ENCODE results near the gene PEPD.

PEPD gene

GRCh38 chr19:33363476-33363875, 158.1 kb downstream of the PEPD start:
- TF ChIP-seq FOXP2 (optimal IDR thresholded peaks at IDR 0.05; ENCODE audit: borderline replicate concordance, extremely low read depth, extremely low read length, insufficient read depth) (no peak), TAF1 (IDR thresholded peaks at IDR 0.05; ENCODE audit: borderline replicate concordance, insufficient read depth, low read length) (no peak), POLR2AphosphoS5 (IDR thresholded peaks at IDR 0.05; ENCODE audit: low read depth, low read length) (no peak), SIN3A (IDR thresholded peaks at IDR 0.05; ENCODE audit: borderline replicate concordance, insufficient read depth, low read length) (no peak)
- TF ChIP-seq, protein P1, sequence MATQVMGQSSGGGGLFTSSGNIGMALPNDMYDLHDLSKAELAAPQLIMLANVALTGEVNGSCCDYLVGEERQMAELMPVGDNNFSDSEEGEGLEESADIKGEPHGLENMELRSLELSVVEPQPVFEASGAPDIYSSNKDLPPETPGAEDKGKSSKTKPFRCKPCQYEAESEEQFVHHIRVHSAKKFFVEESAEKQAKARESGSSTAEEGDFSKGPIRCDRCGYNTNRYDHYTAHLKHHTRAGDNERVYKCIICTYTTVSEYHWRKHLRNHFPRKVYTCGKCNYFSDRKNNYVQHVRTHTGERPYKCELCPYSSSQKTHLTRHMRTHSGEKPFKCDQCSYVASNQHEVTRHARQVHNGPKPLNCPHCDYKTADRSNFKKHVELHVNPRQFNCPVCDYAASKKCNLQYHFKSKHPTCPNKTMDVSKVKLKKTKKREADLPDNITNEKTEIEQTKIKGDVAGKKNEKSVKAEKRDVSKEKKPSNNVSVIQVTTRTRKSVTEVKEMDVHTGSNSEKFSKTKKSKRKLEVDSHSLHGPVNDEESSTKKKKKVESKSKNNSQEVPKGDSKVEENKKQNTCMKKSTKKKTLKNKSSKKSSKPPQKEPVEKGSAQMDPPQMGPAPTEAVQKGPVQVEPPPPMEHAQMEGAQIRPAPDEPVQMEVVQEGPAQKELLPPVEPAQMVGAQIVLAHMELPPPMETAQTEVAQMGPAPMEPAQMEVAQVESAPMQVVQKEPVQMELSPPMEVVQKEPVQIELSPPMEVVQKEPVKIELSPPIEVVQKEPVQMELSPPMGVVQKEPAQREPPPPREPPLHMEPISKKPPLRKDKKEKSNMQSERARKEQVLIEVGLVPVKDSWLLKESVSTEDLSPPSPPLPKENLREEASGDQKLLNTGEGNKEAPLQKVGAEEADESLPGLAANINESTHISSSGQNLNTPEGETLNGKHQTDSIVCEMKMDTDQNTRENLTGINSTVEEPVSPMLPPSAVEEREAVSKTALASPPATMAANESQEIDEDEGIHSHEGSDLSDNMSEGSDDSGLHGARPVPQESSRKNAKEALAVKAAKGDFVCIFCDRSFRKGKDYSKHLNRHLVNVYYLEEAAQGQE (IDR thresholded peaks at IDR 0.05; ENCODE audit: insufficient read depth in 1 of 2, low read depth in 2 of 2, low read length in 2 of 2), result no peak

- TF ChIP-seq SIN3A (IDR thresholded peaks at IDR 0.05; ENCODE audit: borderline replicate concordance, insufficient read depth, low read length) (no peak), TAF1 (IDR thresholded peaks at IDR 0.05; ENCODE audit: borderline replicate concordance, insufficient read depth, low read length) (no peak), FOXP2 (optimal IDR thresholded peaks at IDR 0.05; ENCODE audit: borderline replicate concordance, extremely low read depth, extremely low read length, insufficient read depth) (no peak), POLR2AphosphoS5 (IDR thresholded peaks at IDR 0.05; ENCODE audit: low read depth, low read length) (no peak)
- TF ChIP-seq, protein P1 (IDR thresholded peaks at IDR 0.05; ENCODE audit: insufficient read depth in 1 of 2, low read depth in 2 of 2, low read length in 2 of 2), result no peak
These were observed 158.9 kb downstream of the PEPD start for GRCh38 chr19:33362508-33363228.

- no peak for TF ChIP-seq TAF1 (IDR thresholded peaks at IDR 0.05; ENCODE audit: borderline replicate concordance, insufficient read depth, low read length)
- TF ChIP-seq, protein P1 (IDR thresholded peaks at IDR 0.05; ENCODE audit: insufficient read depth in 1 of 2, low read depth in 2 of 2, low read length in 2 of 2), result no peak
- TF ChIP-seq FOXP2 (optimal IDR thresholded peaks at IDR 0.05; ENCODE audit: borderline replicate concordance, extremely low read depth, extremely low read length, insufficient read depth), result no peak
- TF ChIP-seq SIN3A (IDR thresholded peaks at IDR 0.05; ENCODE audit: borderline replicate concordance, insufficient read depth, low read length), result no peak
These were observed 162.0 kb downstream of the PEPD start for GRCh38 chr19:33359581-33359980.

DNA sequence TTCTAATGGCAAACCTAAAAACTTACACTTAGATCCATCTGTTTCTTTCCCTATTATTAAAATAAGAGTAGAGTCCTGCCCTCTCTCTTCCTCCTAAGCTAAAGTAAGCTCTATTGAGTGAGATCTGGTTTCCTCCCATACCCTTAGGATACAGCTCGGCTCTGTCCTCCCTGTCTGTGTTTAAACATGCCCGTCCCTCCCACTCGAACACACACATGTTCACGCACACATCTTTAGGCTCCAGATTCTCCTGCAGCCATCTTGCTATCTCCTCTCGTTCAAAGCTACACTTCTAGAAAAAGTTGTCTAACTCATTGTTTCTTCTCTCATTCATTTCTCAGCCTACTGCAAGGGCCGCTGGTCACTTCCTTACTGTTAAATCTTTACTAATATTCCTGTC, 163.2 kb downstream of the PEPD start:
- TF ChIP-seq POLR2AphosphoS5 (IDR thresholded peaks at IDR 0.05; ENCODE audit: low read depth, low read length), result no peak
- TF ChIP-seq TAF1 (IDR thresholded peaks at IDR 0.05; ENCODE audit: borderline replicate concordance, insufficient read depth, low read length), result no peak
- no peak for TF ChIP-seq SIN3A (IDR thresholded peaks at IDR 0.05; ENCODE audit: borderline replicate concordance, insufficient read depth, low read length)
- no peak for TF ChIP-seq FOXP2 (optimal IDR thresholded peaks at IDR 0.05; ENCODE audit: borderline replicate concordance, extremely low read depth, extremely low read length, insufficient read depth)
- TF ChIP-seq, protein P1 (IDR thresholded peaks at IDR 0.05; ENCODE audit: insufficient read depth in 1 of 2, low read depth in 2 of 2, low read length in 2 of 2), result no peak

Measured in PFSK-1 (cell line).